ENCODE data around the gene SPIN1.

GRCh38 chr9:88363661-88364060 is 24.6 kb upstream of the SPIN1 start:
- TF ChIP-seq, protein P1, sequence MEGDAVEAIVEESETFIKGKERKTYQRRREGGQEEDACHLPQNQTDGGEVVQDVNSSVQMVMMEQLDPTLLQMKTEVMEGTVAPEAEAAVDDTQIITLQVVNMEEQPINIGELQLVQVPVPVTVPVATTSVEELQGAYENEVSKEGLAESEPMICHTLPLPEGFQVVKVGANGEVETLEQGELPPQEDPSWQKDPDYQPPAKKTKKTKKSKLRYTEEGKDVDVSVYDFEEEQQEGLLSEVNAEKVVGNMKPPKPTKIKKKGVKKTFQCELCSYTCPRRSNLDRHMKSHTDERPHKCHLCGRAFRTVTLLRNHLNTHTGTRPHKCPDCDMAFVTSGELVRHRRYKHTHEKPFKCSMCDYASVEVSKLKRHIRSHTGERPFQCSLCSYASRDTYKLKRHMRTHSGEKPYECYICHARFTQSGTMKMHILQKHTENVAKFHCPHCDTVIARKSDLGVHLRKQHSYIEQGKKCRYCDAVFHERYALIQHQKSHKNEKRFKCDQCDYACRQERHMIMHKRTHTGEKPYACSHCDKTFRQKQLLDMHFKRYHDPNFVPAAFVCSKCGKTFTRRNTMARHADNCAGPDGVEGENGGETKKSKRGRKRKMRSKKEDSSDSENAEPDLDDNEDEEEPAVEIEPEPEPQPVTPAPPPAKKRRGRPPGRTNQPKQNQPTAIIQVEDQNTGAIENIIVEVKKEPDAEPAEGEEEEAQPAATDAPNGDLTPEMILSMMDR (IDR thresholded peaks at IDR 0.05), result no peak
- TF ChIP-seq, protein P2, sequence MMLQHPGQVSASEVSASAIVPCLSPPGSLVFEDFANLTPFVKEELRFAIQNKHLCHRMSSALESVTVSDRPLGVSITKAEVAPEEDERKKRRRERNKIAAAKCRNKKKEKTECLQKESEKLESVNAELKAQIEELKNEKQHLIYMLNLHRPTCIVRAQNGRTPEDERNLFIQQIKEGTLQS (CRISPR knock-in tag; conservative IDR thresholded peaks at IDR 0.05), result no peak
- no peak for TF ChIP-seq NFYB (CRISPR knock-in tag; conservative IDR thresholded peaks at IDR 0.05; ENCODE audit: low read depth)
- no peak for TF ChIP-seq HMGA2 (CRISPR knock-in tag; IDR thresholded peaks at IDR 0.05)
- TF ChIP-seq, protein P3, sequence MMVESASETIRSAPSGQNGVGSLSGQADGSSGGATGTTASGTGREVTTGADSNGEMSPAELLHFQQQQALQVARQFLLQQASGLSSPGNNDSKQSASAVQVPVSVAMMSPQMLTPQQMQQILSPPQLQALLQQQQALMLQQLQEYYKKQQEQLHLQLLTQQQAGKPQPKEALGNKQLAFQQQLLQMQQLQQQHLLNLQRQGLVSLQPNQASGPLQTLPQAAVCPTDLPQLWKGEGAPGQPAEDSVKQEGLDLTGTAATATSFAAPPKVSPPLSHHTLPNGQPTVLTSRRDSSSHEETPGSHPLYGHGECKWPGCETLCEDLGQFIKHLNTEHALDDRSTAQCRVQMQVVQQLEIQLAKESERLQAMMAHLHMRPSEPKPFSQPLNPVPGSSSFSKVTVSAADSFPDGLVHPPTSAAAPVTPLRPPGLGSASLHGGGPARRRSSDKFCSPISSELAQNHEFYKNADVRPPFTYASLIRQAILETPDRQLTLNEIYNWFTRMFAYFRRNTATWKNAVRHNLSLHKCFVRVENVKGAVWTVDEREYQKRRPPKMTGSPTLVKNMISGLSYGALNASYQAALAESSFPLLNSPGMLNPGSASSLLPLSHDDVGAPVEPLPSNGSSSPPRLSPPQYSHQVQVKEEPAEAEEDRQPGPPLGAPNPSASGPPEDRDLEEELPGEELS (CRISPR knock-in tag; IDR thresholded peaks at IDR 0.05), result no peak
- TF ChIP-seq, protein P4, sequence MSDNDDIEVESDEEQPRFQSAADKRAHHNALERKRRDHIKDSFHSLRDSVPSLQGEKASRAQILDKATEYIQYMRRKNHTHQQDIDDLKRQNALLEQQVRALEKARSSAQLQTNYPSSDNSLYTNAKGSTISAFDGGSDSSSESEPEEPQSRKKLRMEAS (CRISPR knock-in tag; IDR thresholded peaks at IDR 0.05), result no peak
- TF ChIP-seq, protein P5, sequence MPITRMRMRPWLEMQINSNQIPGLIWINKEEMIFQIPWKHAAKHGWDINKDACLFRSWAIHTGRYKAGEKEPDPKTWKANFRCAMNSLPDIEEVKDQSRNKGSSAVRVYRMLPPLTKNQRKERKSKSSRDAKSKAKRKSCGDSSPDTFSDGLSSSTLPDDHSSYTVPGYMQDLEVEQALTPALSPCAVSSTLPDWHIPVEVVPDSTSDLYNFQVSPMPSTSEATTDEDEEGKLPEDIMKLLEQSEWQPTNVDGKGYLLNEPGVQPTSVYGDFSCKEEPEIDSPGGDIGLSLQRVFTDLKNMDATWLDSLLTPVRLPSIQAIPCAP (CRISPR knock-in tag; IDR thresholded peaks at IDR 0.05), result no peak
- TF ChIP-seq ETV6 (CRISPR knock-in tag; IDR thresholded peaks at IDR 0.05), result no peak
- TF ChIP-seq FOXK1 (CRISPR knock-in tag; IDR thresholded peaks at IDR 0.05), result no peak

Data from WTC11 (cell line).